ENCODE measurements around the gene BMPR1B.
"Not testable (repeated sequence)": the region's sequence is repeated elsewhere in the genome, so short reads cannot be mapped to it uniquely, and the experiment has no call there.

BMPR1B gene

GRCh38 chr4:95155759-95156451 lies 398.1 kb downstream of the BMPR1B start:
- no peak for DNase-seq

GRCh38 chr4:95156452-95156765 lies 398.7 kb downstream of the BMPR1B start:
- no peak for DNase-seq

- no peak for DNase-seq
Observed at GRCh38 chr4:95157596-95157995, 399.8 kb downstream of the BMPR1B start.

- no peak for DNase-seq
Observed at GRCh38 chr4:95158045-95158444, 400.3 kb downstream of the BMPR1B start.

GRCh38 chr4:95158626-95159025 lies 400.9 kb downstream of the BMPR1B start:
- DNase-seq, result no peak

GRCh38 chr4:95159384-95159783 lies 401.6 kb downstream of the BMPR1B start:
- DNase-seq, result no peak

- no peak for DNase-seq
Observed at GRCh38 chr4:95161781-95162469, 404.2 kb downstream of the BMPR1B start.

GRCh38 chr4:95162867-95163266 lies 405.1 kb downstream of the BMPR1B start:
- DNase-seq, result no peak

GRCh38 chr4:95165926-95166524 lies 408.3 kb downstream of the BMPR1B start:
- peak; percentile 49 for DNase-seq

GRCh38 chr4:95167805-95168204 lies 410.1 kb downstream of the BMPR1B start:
- DNase-seq, result no peak

GRCh38 chr4:95170176-95170575 lies 412.4 kb downstream of the BMPR1B start:
- DNase-seq, result no peak

GRCh38 chr4:95171377-95171776 lies 413.6 kb downstream of the BMPR1B start:
- not testable (repeated sequence) for DNase-seq

GRCh38 chr4:95178938-95179337 lies 421.2 kb downstream of the BMPR1B start:
- DNase-seq, result no peak

GRCh38 chr4:95180531-95181242 lies 422.9 kb downstream of the BMPR1B start:
- no peak for DNase-seq

GRCh38 chr4:95181243-95181995 lies 423.7 kb downstream of the BMPR1B start:
- DNase-seq, result no peak

- DNase-seq, result no peak
Observed at GRCh38 chr4:95181996-95182306, 424.2 kb downstream of the BMPR1B start.

GRCh38 chr4:95183656-95184408 lies 426.1 kb downstream of the BMPR1B start:
- no peak for DNase-seq

- DNase-seq, result no peak
Observed at GRCh38 chr4:95186666-95187065, 428.9 kb downstream of the BMPR1B start.

- no peak for DNase-seq
Observed at GRCh38 chr4:95188701-95189370, 431.1 kb downstream of the BMPR1B start.

GRCh38 chr4:95190751-95191436 lies 433.1 kb downstream of the BMPR1B start:
- no peak for DNase-seq

- no peak for DNase-seq
Observed at GRCh38 chr4:95191537-95191936, 433.8 kb downstream of the BMPR1B start.

All from NCI-H1048 (cell line).